ENCODE measurements around the gene CEP83. TPM values are rescaled to one million over a fixed set of nuclear protein-coding genes. Genes with fewer than 3 reads are reported as not detected.
A peak's percentile ranks its signal among the peaks of the same experiment; 100 is the strongest.
"Not testable (repeated sequence)": the region's sequence is repeated elsewhere in the genome, so short reads cannot be mapped to it uniquely, and the experiment has no call there.

CEP83 gene
- total RNA-seq, 1 donor from 2014 or later, result 8.6 TPM

GRCh38 chr12:94396014-94396413 is 63.7 kb downstream of the CEP83 start:
- intact Hi-C loops (cut with micrococcal nuclease); ATAC-seq: not testable (repeated sequence)

GRCh38 chr12:94390130-94390485 is 69.6 kb downstream of the CEP83 start:
- intact Hi-C loops (cut with micrococcal nuclease), result no loop called here
- ATAC-seq (no peak), DNase-seq (no peak)

More at GRCh38 chr12:94396014-94396413, 63.7 kb downstream of the CEP83 start:
- DNase-seq, result not testable (repeated sequence)

- intact Hi-C loops (cut with micrococcal nuclease); ATAC-seq; DNase-seq: not testable (repeated sequence)
Measured at GRCh38 chr12:94389482-94390129, 70.1 kb downstream of the CEP83 start.

GRCh38 chr12:94386422-94386821 is 73.2 kb downstream of the CEP83 start:
- intact Hi-C loops (cut with micrococcal nuclease), result no loop called here
- ATAC-seq, result peak; percentile 85
- no peak for DNase-seq

GRCh38 chr12:94384030-94384429 is 75.6 kb downstream of the CEP83 start:
- ATAC-seq (no peak), DNase-seq (no peak)
- intact Hi-C loops (cut with micrococcal nuclease), result no loop called here

- DNase-seq (no peak), ATAC-seq (no peak)
- intact Hi-C loops (cut with micrococcal nuclease), result no loop called here
Measured at GRCh38 chr12:94380507-94380906, 79.2 kb downstream of the CEP83 start.

- intact Hi-C loops (cut with micrococcal nuclease), result no loop called here
- ATAC-seq (no peak), DNase-seq (no peak)
Measured at GRCh38 chr12:94379479-94380113, 80.1 kb downstream of the CEP83 start.

- intact Hi-C loops (cut with micrococcal nuclease), result no loop called here
- DNase-seq (no peak), ATAC-seq (no peak)
Measured at GRCh38 chr12:94377599-94377998, 82.1 kb downstream of the CEP83 start.

GRCh38 chr12:94374124-94374523 is 85.5 kb downstream of the CEP83 start:
- no peak for DNase-seq
- intact Hi-C loops (cut with micrococcal nuclease), result no loop called here
- ATAC-seq, result no peak

- intact Hi-C loops (cut with micrococcal nuclease), result no loop called here
- ATAC-seq (no peak), DNase-seq (no peak)
Measured at GRCh38 chr12:94372461-94372860, 87.2 kb downstream of the CEP83 start.

- ATAC-seq (no peak), DNase-seq (no peak)
- intact Hi-C loops (cut with micrococcal nuclease), result no loop called here
Measured at GRCh38 chr12:94362653-94363052, 97.0 kb downstream of the CEP83 start.

- intact Hi-C loops (cut with micrococcal nuclease), result no loop called here
- no peak for ATAC-seq
- DNase-seq, result no peak
Measured at GRCh38 chr12:94359761-94360160, 99.9 kb downstream of the CEP83 start.

GRCh38 chr12:94353130-94353529 is 106.5 kb downstream of the CEP83 start:
- no peak for DNase-seq
- intact Hi-C loops (cut with micrococcal nuclease), result no loop called here
- ATAC-seq, result no peak

GRCh38 chr12:94340573-94340972 is 119.1 kb downstream of the CEP83 start:
- ATAC-seq, result no peak
- intact Hi-C loops (cut with micrococcal nuclease), result no loop called here
- DNase-seq, result no peak

- no peak for ATAC-seq
- DNase-seq, result no peak
- intact Hi-C loops (cut with micrococcal nuclease), result no loop called here
Measured at GRCh38 chr12:94338006-94338794, 121.5 kb downstream of the CEP83 start.

GRCh38 chr12:94336211-94336925 is 123.3 kb downstream of the CEP83 start:
- peak; percentile 64 for ATAC-seq
- intact Hi-C loops (cut with micrococcal nuclease), result no loop called here
- DNase-seq, result no peak

- intact Hi-C loops (cut with micrococcal nuclease), result no loop called here
- no peak for ATAC-seq
- DNase-seq, result no peak
Measured at GRCh38 chr12:94333396-94333795, 126.3 kb downstream of the CEP83 start.

- ATAC-seq (no peak), DNase-seq (no peak)
- intact Hi-C loops (cut with micrococcal nuclease), result no loop called here
Measured at GRCh38 chr12:94329366-94329765, 130.3 kb downstream of the CEP83 start.

GRCh38 chr12:94327809-94328208 is 131.9 kb downstream of the CEP83 start:
- no peak for DNase-seq
- no peak for ATAC-seq
- intact Hi-C loops (cut with micrococcal nuclease), result no loop called here

GRCh38 chr12:94326727-94327126 is 132.9 kb downstream of the CEP83 start:
- intact Hi-C loops (cut with micrococcal nuclease), result no loop called here
- DNase-seq (no peak), ATAC-seq (no peak)
